Purkinje cell (primary cell): Measurements from ENCODE around the gene CDC14A. TPM values are rescaled to one million over a fixed set of nuclear protein-coding genes. Genes with fewer than 3 reads are reported as not detected.

Source experiments
- polyA plus RNA-seq: library from polyadenylated mRNA; unstranded; fragments of >200 nt; fragmentation: Nextera tagmentation; gene quantifications from 2 replicates; pipeline ENCODE4 v1.2.1, GENCODE V29; 2014

The CDC14A gene, protein sequence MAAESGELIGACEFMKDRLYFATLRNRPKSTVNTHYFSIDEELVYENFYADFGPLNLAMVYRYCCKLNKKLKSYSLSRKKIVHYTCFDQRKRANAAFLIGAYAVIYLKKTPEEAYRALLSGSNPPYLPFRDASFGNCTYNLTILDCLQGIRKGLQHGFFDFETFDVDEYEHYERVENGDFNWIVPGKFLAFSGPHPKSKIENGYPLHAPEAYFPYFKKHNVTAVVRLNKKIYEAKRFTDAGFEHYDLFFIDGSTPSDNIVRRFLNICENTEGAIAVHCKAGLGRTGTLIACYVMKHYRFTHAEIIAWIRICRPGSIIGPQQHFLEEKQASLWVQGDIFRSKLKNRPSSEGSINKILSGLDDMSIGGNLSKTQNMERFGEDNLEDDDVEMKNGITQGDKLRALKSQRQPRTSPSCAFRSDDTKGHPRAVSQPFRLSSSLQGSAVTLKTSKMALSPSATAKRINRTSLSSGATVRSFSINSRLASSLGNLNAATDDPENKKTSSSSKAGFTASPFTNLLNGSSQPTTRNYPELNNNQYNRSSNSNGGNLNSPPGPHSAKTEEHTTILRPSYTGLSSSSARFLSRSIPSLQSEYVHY
- polyA plus RNA-seq, result 0.83 and 4.2 TPM in 2 replicates

DNA sequence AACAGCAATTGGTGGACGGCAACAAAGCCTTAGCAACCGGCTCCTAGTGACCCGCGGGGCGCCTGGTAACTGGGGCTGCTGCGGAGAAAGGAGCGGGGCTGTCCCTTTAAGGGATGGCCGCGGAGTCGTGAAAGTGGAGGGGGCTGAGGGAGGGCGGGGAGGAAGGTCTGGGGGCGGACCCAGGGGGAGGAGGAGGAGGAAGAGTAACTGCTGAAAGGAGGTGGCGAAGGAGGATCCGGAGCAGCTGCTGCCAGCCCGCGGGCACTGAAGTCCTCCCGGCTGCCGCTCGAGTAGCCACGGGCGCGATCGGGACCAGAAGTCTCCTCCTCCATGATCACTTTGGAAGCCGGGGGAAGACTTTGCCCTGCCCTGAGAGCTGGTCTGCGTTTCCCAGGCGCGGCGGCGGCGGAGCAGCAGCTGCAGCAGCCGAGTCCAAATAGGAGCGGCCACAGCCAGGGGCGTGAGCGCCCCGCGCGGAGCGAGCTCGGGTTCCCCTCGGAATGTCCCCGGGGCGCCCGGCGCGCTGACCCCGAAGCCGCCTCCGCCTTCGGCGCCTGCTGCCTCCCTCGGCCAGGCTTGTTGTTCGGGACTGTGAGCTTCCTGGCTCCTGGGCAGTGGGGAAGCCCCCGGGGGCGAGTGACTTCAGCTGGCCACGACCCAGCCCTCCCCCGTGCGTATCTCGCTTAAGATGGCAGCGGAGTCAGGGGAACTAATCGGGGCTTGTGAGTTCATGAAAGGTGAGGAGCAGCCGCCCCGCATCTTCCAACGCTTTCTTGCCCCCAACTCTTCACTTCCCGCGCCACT is at the start of gene CDC14A:
TSS of gene CDC14A (plus strand) at position 240 of the 804 bp plus-strand sequence. CDS start at position 689, 449 bp downstream.

Other genes with a start within 250 kb of the CDC14A start
- gene SASS6, start 219.6 kb upstream of the CDC14A start, polyA plus RNA-seq, result 5.8 and 6.6 TPM in 2 replicates
- gene TRMT13, start 219.3 kb upstream of the CDC14A start, polyA plus RNA-seq, result 12.9 and 13.7 TPM in 2 replicates
- 2.4 and 4.7 TPM in 2 replicates for gene LRRC39, start 174.2 kb upstream of the CDC14A start, polyA plus RNA-seq
- 6.3 and 7.9 TPM in 2 replicates for gene DBT, start 102.7 kb upstream of the CDC14A start, polyA plus RNA-seq
- 57.3 and 70.8 TPM in 2 replicates for gene RTCA, start 86.3 kb upstream of the CDC14A start, polyA plus RNA-seq
- gene GPR88, start 185.6 kb downstream of the CDC14A start, polyA plus RNA-seq, result 0.09 TPM in 1 of 2 replicates, not detected in the other